ENCODE results near the gene FGFRL1.

Gene FGFRL1

GRCh38 chr4:1019729-1020470, 8.5 kb downstream of the FGFRL1 start:
- no peak for ATAC-seq
- Mint-ChIP-seq H3K4me1 (peaks cover 7% of the 10 kb centered on the region), H3K27ac (no peak overlapping the region), H3K36me3 (peaks cover under 1% of the 10 kb centered on the region), H3K4me3 (no peak overlapping the region), H3K9me3 (no peaks in the 10 kb centered on the region)
- no peak for DNase-seq (ENCODE audit: low spot score in 2 of 2)

- no peak overlapping the region for H3K4me3 Mint-ChIP-seq
- H3K36me3 Mint-ChIP-seq, result peaks cover 6% of the 10 kb centered on the region
- no peak for DNase-seq (ENCODE audit: low spot score in 2 of 2)
- H3K9me3 Mint-ChIP-seq, result no peaks in the 10 kb centered on the region
- no peak overlapping the region for H3K27ac Mint-ChIP-seq
- H3K4me1 Mint-ChIP-seq, result peaks cover 13% of the 10 kb centered on the region
- ATAC-seq, result no peak
Measured at GRCh38 chr4:1021386-1022050, 10.1 kb downstream of the FGFRL1 start.

DNA sequence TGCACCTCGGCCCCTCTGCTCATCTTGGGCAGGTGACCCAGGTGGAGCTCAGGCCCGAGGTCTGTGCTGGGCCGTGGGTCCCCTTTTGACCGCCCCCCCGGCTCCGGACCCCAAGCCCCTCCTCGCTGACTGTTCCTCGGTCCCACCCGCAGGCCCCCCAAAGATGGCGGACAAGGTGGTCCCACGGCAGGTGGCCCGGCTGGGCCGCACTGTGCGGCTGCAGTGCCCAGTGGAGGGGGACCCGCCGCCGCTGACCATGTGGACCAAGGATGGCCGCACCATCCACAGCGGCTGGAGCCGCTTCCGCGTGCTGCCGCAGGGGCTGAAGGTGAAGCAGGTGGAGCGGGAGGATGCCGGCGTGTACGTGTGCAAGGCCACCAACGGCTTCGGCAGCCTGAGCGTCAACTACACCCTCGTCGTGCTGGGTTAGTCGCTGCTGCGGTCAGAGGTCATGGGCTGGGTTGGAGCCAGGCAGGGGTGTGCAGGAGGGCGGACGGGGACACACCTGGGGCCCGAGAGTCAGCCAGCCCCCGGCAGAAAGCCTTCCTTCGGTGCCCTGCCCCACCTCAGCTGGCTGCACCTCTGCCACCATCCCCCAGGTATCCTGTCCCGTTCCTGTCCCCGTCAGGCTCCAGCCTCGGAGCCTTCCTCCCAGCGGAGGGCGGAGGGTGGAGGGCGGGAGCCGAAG, 10.8 kb downstream of the FGFRL1 start:
- DNase-seq (ENCODE audit: low spot score in 2 of 2) (no peak), ATAC-seq (no peak)
- H3K36me3 Mint-ChIP-seq, result peaks cover 6% of the 10 kb centered on the region
- no peaks in the 10 kb centered on the region for H3K9me3 Mint-ChIP-seq
- H3K4me3 Mint-ChIP-seq, result no peak overlapping the region
- no peak overlapping the region for H3K27ac Mint-ChIP-seq
- peaks cover 13% of the 10 kb centered on the region for H3K4me1 Mint-ChIP-seq

DNA sequence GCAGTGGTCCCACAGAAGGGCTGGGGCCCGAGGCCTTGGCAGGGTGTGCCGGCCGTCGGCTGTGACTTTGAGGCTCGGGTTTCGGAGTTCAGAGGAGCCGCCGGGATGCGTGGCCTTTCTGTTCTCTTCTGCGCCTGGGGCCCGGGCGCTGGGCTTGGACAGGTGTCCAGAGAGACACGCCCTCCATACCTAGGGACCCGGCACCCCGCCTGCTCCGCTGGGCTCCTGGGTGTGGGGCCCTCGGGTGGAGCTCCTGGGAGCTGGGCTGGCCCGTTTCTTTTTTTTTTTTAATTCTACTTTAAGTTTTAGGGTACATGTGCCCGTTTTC, 11.3 kb downstream of the FGFRL1 start:
- H3K9me3 Mint-ChIP-seq, result no peaks in the 10 kb centered on the region
- peaks cover 6% of the 10 kb centered on the region for H3K36me3 Mint-ChIP-seq
- peaks cover 9% of the 10 kb centered on the region for H3K4me1 Mint-ChIP-seq
- no peak for ATAC-seq
- no peak overlapping the region for H3K4me3 Mint-ChIP-seq
- H3K27ac Mint-ChIP-seq, result no peak overlapping the region
- DNase-seq (ENCODE audit: low spot score in 2 of 2), result no peak

DNA sequence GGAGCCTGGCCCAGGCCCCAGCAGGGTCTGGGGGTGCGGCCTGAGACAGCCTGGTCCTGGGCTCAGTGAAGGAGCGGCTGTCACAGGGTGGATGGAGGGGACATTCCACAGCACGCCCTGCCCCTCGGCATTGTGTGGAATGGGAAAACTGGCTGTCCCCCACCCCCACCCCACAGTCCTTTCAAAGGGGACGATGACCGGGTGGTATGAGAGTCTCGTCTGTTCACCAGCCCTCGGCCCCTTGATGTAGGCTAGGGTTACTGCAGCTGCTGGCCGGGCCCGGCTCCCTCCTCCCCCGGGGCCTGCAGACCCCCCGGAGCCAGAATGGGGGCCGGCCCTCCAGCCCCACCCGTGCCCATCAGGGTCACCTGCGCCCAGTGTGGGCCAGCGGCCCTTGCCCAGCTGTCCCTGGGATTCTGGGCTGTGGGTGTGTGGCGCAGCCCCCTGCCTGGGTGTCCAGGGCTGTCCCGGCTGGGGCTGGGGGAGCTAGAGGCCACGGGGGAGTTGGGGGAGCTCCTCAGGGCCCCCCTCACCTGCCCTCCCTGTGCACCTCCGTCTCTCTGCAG, 11.7 kb downstream of the FGFRL1 start:
- Mint-ChIP-seq H3K36me3 (peaks cover 6% of the 10 kb centered on the region), H3K4me1 (peaks cover 6% of the 10 kb centered on the region), H3K4me3 (no peak overlapping the region), H3K9me3 (no peaks in the 10 kb centered on the region), H3K27ac (no peak overlapping the region)
- DNase-seq (ENCODE audit: low spot score in 2 of 2), result no peak
- ATAC-seq, result no peak

- Mint-ChIP-seq H3K4me1 (peaks cover 6% of the 10 kb centered on the region), H3K27ac (no peak overlapping the region), H3K9me3 (no peaks in the 10 kb centered on the region), H3K36me3 (peaks cover 6% of the 10 kb centered on the region), H3K4me3 (no peak overlapping the region)
- DNase-seq (ENCODE audit: low spot score in 2 of 2) (no peak), ATAC-seq (no peak)
Measured at GRCh38 chr4:1023895-1024740, 12.7 kb downstream of the FGFRL1 start.

- H3K4me1 Mint-ChIP-seq, result peaks cover 6% of the 10 kb centered on the region
- no peak overlapping the region for H3K27ac Mint-ChIP-seq
- ATAC-seq (no peak), DNase-seq (ENCODE audit: low spot score in 2 of 2) (no peak)
- no peak overlapping the region for H3K4me3 Mint-ChIP-seq
- peaks cover 6% of the 10 kb centered on the region for H3K36me3 Mint-ChIP-seq
- no peaks in the 10 kb centered on the region for H3K9me3 Mint-ChIP-seq
Measured at GRCh38 chr4:1024882-1025545, 13.6 kb downstream of the FGFRL1 start.

DNA sequence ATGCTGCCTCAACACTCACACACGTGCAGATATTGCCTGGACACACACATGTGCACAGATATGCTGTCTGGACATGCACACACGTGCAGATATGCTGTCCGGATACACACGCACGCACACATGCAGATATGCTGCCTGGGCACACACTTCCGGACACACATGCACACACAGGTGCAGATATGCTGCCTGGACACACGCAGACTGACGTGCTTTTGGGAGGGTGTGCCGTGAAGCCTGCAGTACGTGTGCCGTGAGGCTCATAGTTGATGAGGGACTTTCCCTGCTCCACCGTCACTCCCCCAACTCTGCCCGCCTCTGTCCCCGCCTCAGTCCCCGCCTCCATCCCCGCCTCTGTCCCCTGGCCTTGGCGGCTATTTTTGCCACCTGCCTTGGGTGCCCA, 14.7 kb downstream of the FGFRL1 start:
- DNase-seq (ENCODE audit: low spot score in 2 of 2), result no peak

GRCh38 chr4:1027219-1027914, 15.9 kb downstream of the FGFRL1 start:
- Mint-ChIP-seq H3K9me3 (no peaks in the 10 kb centered on the region), H3K27ac (no peak overlapping the region), H3K4me1 (peaks cover 6% of the 10 kb centered on the region), H3K36me3 (peaks cover 6% of the 10 kb centered on the region), H3K4me3 (no peak overlapping the region)
- ATAC-seq (no peak), DNase-seq (ENCODE audit: low spot score in 2 of 2) (no peak)

More for the DNA sequence above, 14.7 kb downstream of the FGFRL1 start:
- peak; percentile 82 for ATAC-seq
- Mint-ChIP-seq H3K4me1 (peaks cover 6% of the 10 kb centered on the region), H3K4me3 (no peak overlapping the region), H3K27ac (peak overlapping the region; percentile 23), H3K9me3 (no peaks in the 10 kb centered on the region), H3K36me3 (peaks cover 6% of the 10 kb centered on the region)

GRCh38 chr4:1027915-1028238, 16.5 kb downstream of the FGFRL1 start:
- Mint-ChIP-seq H3K4me1 (peaks cover 6% of the 10 kb centered on the region), H3K27ac (no peak overlapping the region), H3K4me3 (no peak overlapping the region), H3K36me3 (peaks cover 6% of the 10 kb centered on the region), H3K9me3 (no peaks in the 10 kb centered on the region)
- no peak for DNase-seq (ENCODE audit: low spot score in 2 of 2)
- no peak for ATAC-seq

GRCh38 chr4:1028574-1029220, 17.3 kb downstream of the FGFRL1 start:
- Mint-ChIP-seq H3K4me3 (no peak overlapping the region), H3K27ac (no peak overlapping the region), H3K9me3 (no peaks in the 10 kb centered on the region), H3K4me1 (peaks cover 6% of the 10 kb centered on the region), H3K36me3 (peaks cover 6% of the 10 kb centered on the region)
- DNase-seq (ENCODE audit: low spot score in 2 of 2), result no peak
- ATAC-seq, result no peak

GRCh38 chr4:1029529-1029928, 18.1 kb downstream of the FGFRL1 start:
- Mint-ChIP-seq H3K36me3 (peaks cover 6% of the 10 kb centered on the region), H3K27ac (no peak overlapping the region), H3K9me3 (no peaks in the 10 kb centered on the region), H3K4me3 (no peak overlapping the region), H3K4me1 (peaks cover 6% of the 10 kb centered on the region)
- DNase-seq (ENCODE audit: low spot score in 2 of 2), result no peak
- ATAC-seq, result no peak

DNA sequence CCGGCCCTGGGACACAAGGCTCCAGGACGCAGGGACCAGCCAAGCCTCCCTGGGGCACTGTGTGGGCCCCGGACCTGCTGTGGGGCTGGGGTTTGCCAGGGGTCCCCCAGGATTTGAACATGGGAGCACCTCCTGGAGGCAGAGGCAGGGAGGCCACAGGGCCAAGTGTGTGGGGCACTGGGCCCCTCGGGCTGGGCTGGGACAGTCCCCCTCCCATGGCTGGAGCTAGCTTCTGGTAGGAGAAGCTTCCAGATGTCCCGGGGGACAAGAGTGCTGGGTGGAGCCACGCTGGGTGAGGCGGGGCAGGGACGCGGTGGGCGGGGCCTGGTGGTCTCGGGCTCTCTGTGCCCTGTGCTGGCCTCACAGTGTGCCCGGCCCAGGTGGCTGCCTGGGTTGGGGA, 18.6 kb downstream of the FGFRL1 start:
- Mint-ChIP-seq H3K4me1 (peaks cover 6% of the 10 kb centered on the region), H3K36me3 (peaks cover 4% of the 10 kb centered on the region), H3K27ac (no peak overlapping the region), H3K9me3 (no peaks in the 10 kb centered on the region), H3K4me3 (no peak overlapping the region)
- DNase-seq (ENCODE audit: low spot score in 2 of 2) (no peak), ATAC-seq (no peak)

DNA sequence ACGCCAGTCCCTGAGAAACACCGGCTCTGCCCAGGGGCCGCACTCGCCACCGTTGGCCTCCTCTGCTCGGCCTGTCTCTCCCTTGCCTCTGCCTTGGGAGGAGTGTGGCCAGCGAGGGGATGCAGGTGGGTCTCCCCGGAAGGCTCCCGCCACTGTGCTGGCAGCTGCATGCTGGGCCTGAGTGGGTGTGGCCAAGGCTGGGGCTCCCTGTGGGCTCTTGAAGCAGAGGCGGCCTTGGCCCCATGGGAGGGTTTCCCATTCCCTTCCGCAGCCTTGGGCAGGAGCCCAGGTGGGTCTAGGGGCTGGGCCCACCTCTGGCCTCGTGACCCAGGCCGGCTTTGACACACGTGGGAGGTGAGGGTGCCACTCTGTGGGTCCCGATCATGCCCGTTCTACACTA, 19.1 kb downstream of the FGFRL1 start:
- DNase-seq (ENCODE audit: low spot score in 2 of 2) (no peak), ATAC-seq (no peak)
- no peak overlapping the region for H3K27ac Mint-ChIP-seq
- no peaks in the 10 kb centered on the region for H3K9me3 Mint-ChIP-seq
- H3K4me3 Mint-ChIP-seq, result no peak overlapping the region
- peaks cover 6% of the 10 kb centered on the region for H3K4me1 Mint-ChIP-seq
- H3K36me3 Mint-ChIP-seq, result no peaks in the 10 kb centered on the region
